Right lobe of liver (tissue), 6 donors: ENCODE results near the gene RAB1B. TPM values are rescaled to one million over a fixed set of nuclear protein-coding genes. Genes with fewer than 3 reads are reported as not detected.

Source experiments
- ATAC-seq, 4 donors: fragments of 200-7000 bp; cut with Tn5 transposase; one replicate each; pipeline ENCODE4 v1.9.1; 2020; ENCODE audit warnings: mild to moderate bottlenecking in 4 of 4, moderate library complexity in 4 of 4
- DNase-seq, 3 donors: peaks; one replicate each; pipeline ENCODE4 v3.0.0-alpha.2; 2020
- H3K27ac ChIP-seq, 3 donors: fragments of 200-600 bp; one replicate each; pipeline ENCODE4 v1.8.0; 2022
- H3K27me3 ChIP-seq, 2 donors: fragments of 200-600 bp; one replicate each; pipeline ENCODE4 v1.8.0; 2022
- H3K36me3 ChIP-seq, 4 donors: fragments of 200-600 bp; sonication (generic) in 1 of 4; one replicate each; pipeline versions ENCODE4 v1.5.1 to v1.8.0; 2017 to 2022; ENCODE audit warnings: control low read depth in 1 of 4
- H3K4me1 ChIP-seq, 4 donors: fragments of 200-600 bp; sonication (generic) in 1 of 4; one replicate each; pipeline versions ENCODE4 v1.5.1 to v1.8.0; 2017 to 2022; ENCODE audit warnings: control low read depth in 1 of 4
- H3K4me3 ChIP-seq, 3 donors: fragments of 200-600 bp; one replicate each; pipeline ENCODE4 v1.8.0; 2022
- H3K9me3 ChIP-seq, 4 donors: fragments of 200-600 bp; sonication (generic) in 1 of 4; one replicate each; pipeline versions ENCODE4 v1.5.1 to v1.8.0; 2017 to 2022; ENCODE audit warnings: control low read depth in 1 of 4
- CTCF ChIP-seq, 4 donors: fragments of 200-600 bp in 3 of 4; fragments of 450-650 bp in 1 of 4; IDR thresholded peaks; one replicate each; pipeline versions ENCODE4 v1.5.1 to v1.8.0; 2016 to 2022; ENCODE audit warnings: antibody characterized with exemption in 4 of 4, mild to moderate bottlenecking in 2 of 4
- POLR2A ChIP-seq: fragments of 450-650 bp; IDR thresholded peaks from one replicate; pipeline ENCODE4 v1.6.1; 2017; ENCODE audit warnings: antibody characterized with exemption, mild to moderate bottlenecking
- WGBS: methylation state at CpG from one replicate; pipeline ENCODE4 v1.1.6; 2018; ENCODE audit warnings: low coverage, low lambda C conversion rate; ENCODE audit not compliant: insufficient coverage; ENCODE audit errors: missing lambda C conversion rate; 5-methylcytosine and 5-hydroxymethylcytosine counted together
- intact Hi-C, 2 donors: fragments of 100-400 bp; cut with DNase I; formaldehyde crosslinking; loops; one replicate each; pipeline versions ENCODE4 v1.11.2 to v1.14.1; 2022
- total RNA-seq, 6 experiments: library from RNA; depleted of rRNA in 2 of 6; stranded (reverse); fragments of >200 nt in 2 of 6; fragmentation: NEBNext Ultra II Directional in 3 of 6; extraction: Animal tissue kit (Norgen Biotek cat#: 25700) in 3 of 6; gene quantifications; one replicate each; pipeline versions ENCODE4 v1.1.0 to v1.2.4, GENCODE V29; 2016 to 2023
- donor health status: DM: no; HTN: yes; CAD: no.
- donor health status: DM: no; HTN: no; CAD: no.
- donor health status: DM: no; HTN: no; CAD: no.
- donor health status: DM: no; HTN: yes; CAD: no.
- donor health status: DM: no; HTN: yes; CAD: no.

RAB1B gene
- total RNA-seq, 6 experiments from 2014 or later = 52.3 to 69.0 (median 59.6) TPM

GRCh38 chr11:66221012-66221411, 47.4 kb upstream of the RAB1B start:
- no peaks in the 10 kb centered on the region for H3K36me3 ChIP-seq
- intact Hi-C loops = loop anchor here (10.0 kb wide), 1 partner anchor 64 kb away; the partner anchor contains the start of gene YIF1A (in 2 of the 2)
- DNase-seq (peak in 2 of 3 donors; percentile 40 to 43), ATAC-seq (no peak)
- 95% methylated on average over 13 of the region's 13 CpGs for WGBS
- TF ChIP-seq CTCF (IDR thresholded peaks at IDR 0.05) (no peak), POLR2A (no peak)
- H3K4me1 ChIP-seq = no peaks in the 10 kb centered on the region
- no peak overlapping the region for H3K4me3 ChIP-seq
- no peaks in the 10 kb centered on the region for H3K27me3 ChIP-seq
- H3K9me3 ChIP-seq = no peaks in the 10 kb centered on the region
- no peak overlapping the region for H3K27ac ChIP-seq

- 65% methylated on average over 7 of the region's 9 CpGs for WGBS
- intact Hi-C loops = loop anchor here (10.0 kb wide), 1 partner anchor 63 kb away; the partner anchor contains the start of gene YIF1A (in 2 of the 2)
- H3K4me3 ChIP-seq = no peak overlapping the region
These were observed 46.7 kb upstream of the RAB1B start for GRCh38 chr11:66221726-66222236.

GRCh38 chr11:66222358-66223149, 45.9 kb upstream of the RAB1B start:
- no peaks in the 10 kb centered on the region for H3K4me1 ChIP-seq
- peak; percentile 98 to 99 (median 99) for TF ChIP-seq CTCF (IDR thresholded peaks at IDR 0.05)
- no peak for TF ChIP-seq POLR2A
- peak; percentile 90 to 93 (median 92) for DNase-seq
- H3K27me3 ChIP-seq = no peaks in the 10 kb centered on the region
- H3K4me3 ChIP-seq = no peak overlapping the region
- WGBS = 17% methylated on average over 9 of the region's 21 CpGs
- intact Hi-C loops = loop anchor here (10.0 kb wide), 1 partner anchor 62 kb away; the partner anchor contains the start of gene YIF1A (in 2 of the 2)
- ATAC-seq = peak; percentile 99 to 100 (median 100)
- no peaks in the 10 kb centered on the region for H3K36me3 ChIP-seq
- no peaks in the 10 kb centered on the region for H3K9me3 ChIP-seq
- H3K27ac ChIP-seq = no peak overlapping the region

More at GRCh38 chr11:66221726-66222236, 46.7 kb upstream of the RAB1B start:
- ATAC-seq = peak in 1 of 4 donors; percentile 4
- H3K27me3 ChIP-seq = no peaks in the 10 kb centered on the region
- no peaks in the 10 kb centered on the region for H3K36me3 ChIP-seq
- TF ChIP-seq CTCF (IDR thresholded peaks at IDR 0.05) (no peak), POLR2A (no peak)
- H3K9me3 ChIP-seq = no peaks in the 10 kb centered on the region
- DNase-seq = peak in 2 of 3 donors; percentile 42 to 47
- H3K27ac ChIP-seq = no peak overlapping the region
- H3K4me1 ChIP-seq = no peaks in the 10 kb centered on the region

- H3K27me3 ChIP-seq = no peaks in the 10 kb centered on the region
- H3K36me3 ChIP-seq = peaks cover 0 to 5% (median 0%) of the 10 kb centered on the region in 4 donors
- no peak for ATAC-seq
- 88% methylated on average over 8 of the region's 10 CpGs for WGBS
- no peak overlapping the region for H3K4me3 ChIP-seq
- H3K9me3 ChIP-seq = no peaks in the 10 kb centered on the region
- intact Hi-C loops = loop anchor here (10.0 kb wide), 1 partner anchor 60 kb away; the partner anchor contains the start of gene YIF1A (in 2 of the 2)
- no peaks in the 10 kb centered on the region for H3K4me1 ChIP-seq
- no peak for DNase-seq
- H3K27ac ChIP-seq = no peak overlapping the region
- TF ChIP-seq POLR2A = no peak
- TF ChIP-seq CTCF (IDR thresholded peaks at IDR 0.05) = no peak
These were observed 44.1 kb upstream of the RAB1B start for GRCh38 chr11:66224226-66224855.
